ENCODE data around the gene LZTS3. TPM values are rescaled to one million over a fixed set of nuclear protein-coding genes. Genes with fewer than 3 reads are reported as not detected.

The LZTS3 gene
- total RNA-seq, 1 experiment from 2014 or later: 6.4 TPM

DNA sequence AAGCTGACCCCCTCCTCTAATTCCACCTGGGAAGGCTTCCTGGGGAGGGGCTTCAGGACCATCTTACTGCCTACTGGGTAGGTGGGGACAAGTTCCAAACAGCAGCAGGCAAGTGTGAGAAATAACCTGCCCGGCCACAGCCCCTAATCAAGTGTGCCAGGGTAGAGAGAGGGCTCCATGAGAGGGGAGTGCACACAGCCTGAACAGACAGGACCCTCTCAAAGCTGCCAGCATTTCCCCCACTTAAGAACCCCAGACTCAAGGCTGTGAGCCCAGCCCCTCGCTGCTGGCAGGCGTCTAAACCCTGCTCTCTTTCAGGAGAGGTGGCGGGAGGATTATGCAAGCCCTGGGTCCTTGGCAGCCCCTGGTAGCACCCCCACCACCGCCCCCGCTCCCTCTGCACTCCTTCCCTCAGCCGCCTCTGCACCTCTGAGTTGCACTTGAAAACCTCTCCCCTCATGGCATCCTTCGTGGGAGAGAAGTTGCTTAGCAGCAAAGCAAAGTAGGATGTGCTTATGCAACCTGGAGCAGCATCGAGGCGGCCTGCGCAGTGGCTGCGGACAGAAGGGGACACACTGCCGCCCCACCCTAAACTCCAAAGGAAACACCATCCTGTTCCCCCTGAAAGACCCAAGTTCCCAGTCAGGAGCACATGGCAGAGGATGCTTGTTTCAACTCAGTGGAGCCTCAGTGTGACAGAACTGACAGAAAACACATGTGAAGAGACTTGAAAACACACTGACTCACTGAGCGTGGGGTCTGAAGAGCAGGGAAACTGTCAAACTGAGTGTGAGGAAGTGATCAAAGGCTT, 20.7 kb upstream of the LZTS3 start:
- intact Hi-C loops (cut with micrococcal nuclease): no loop called here
- Histone ChIP-seq H3F3A (ENCODE audit: low read length, unreplicated experiment) (no peaks in the 10 kb centered on the region), H3K4me1 (ENCODE audit: insufficient read depth, low read length) (no peaks in the 10 kb centered on the region), H3K27ac (ENCODE audit: low read length) (no peak overlapping the region), H2AFZ (ENCODE audit: low read length) (no peak overlapping the region), H3K9me3 (ENCODE audit: low read length) (no peaks in the 10 kb centered on the region), H3K36me3 (ENCODE audit: low read depth, low read length) (peaks cover 65% of the 10 kb centered on the region), H3K4me2 (ENCODE audit: low read length) (no peak overlapping the region), H3K9ac (ENCODE audit: low read length) (no peak overlapping the region), H3K9me2 (replicated peaks; ENCODE audit: low read length) (no peaks in the 10 kb centered on the region), H4K20me1 (ENCODE audit: low read length) (no peaks in the 10 kb centered on the region), H3K4me3 (ENCODE audit: low read length) (no peak overlapping the region), H3K79me2 (ENCODE audit: low read length) (no peaks in the 10 kb centered on the region), H3K27me3 (ENCODE audit: low read length) (no peaks in the 10 kb centered on the region)
- BruUV-seq (replicated peaks): no TSS peak
- TF ChIP-seq EZH2phosphoT487 (IDR thresholded peaks at IDR 0.05; ENCODE audit: borderline replicate concordance, low read length): no peak
- TF ChIP-seq, protein P1, sequence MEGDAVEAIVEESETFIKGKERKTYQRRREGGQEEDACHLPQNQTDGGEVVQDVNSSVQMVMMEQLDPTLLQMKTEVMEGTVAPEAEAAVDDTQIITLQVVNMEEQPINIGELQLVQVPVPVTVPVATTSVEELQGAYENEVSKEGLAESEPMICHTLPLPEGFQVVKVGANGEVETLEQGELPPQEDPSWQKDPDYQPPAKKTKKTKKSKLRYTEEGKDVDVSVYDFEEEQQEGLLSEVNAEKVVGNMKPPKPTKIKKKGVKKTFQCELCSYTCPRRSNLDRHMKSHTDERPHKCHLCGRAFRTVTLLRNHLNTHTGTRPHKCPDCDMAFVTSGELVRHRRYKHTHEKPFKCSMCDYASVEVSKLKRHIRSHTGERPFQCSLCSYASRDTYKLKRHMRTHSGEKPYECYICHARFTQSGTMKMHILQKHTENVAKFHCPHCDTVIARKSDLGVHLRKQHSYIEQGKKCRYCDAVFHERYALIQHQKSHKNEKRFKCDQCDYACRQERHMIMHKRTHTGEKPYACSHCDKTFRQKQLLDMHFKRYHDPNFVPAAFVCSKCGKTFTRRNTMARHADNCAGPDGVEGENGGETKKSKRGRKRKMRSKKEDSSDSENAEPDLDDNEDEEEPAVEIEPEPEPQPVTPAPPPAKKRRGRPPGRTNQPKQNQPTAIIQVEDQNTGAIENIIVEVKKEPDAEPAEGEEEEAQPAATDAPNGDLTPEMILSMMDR (conservative IDR thresholded peaks at IDR 0.05; ENCODE audit: low read depth, low read length): no peak
- no peak for DNase-seq
- ATAC-seq: no peak
- POLR2A ChIA-PET (ENCODE audit: unreplicated experiment): no interaction called here
- CTCF ChIA-PET: no interaction called here

DNA sequence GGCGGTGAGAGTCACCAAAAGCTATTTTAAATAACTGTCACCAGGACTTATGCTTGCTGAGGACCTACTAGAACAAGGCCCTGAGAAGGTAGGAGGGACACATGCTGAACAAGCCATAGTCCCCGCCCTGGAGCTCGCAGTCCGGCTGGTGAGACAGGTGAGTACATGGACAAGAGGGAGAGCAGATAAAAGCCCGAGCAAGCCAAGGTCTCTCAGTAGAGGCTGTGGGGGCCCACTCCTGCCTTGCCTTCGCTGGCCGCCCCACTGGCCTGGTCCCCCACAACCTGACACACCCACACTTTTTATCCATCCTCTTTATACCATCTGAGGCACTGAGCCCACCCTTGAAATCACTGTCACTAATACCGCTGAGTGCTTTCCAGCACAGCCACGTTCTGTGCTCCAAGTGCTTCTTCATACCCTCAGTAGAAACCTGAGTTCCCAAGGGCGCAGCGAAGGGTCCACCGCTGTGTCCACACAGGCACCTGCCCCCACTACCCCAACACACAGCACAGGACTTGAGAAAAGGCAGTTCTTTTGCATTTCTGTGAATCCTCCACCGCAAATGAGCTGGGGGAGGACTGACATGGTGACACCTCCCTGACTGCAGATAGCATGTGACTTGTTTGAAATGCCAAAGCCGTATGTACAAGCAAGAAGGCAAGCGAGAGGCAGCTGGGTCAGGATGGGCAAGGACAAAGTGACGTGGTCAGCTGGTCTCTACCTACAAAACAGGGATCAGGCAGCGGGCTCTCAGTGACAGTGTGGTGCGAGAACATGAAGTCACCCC, 19.1 kb upstream of the LZTS3 start:
- CTCF ChIA-PET: no interaction called here
- Histone ChIP-seq H3K36me3 (ENCODE audit: low read depth, low read length) (peaks cover 58% of the 10 kb centered on the region), H3K9me3 (ENCODE audit: low read length) (no peaks in the 10 kb centered on the region), H3K79me2 (ENCODE audit: low read length) (no peaks in the 10 kb centered on the region), H3K27me3 (ENCODE audit: low read length) (no peaks in the 10 kb centered on the region), H3K9ac (ENCODE audit: low read length) (no peak overlapping the region), H4K20me1 (ENCODE audit: low read length) (no peaks in the 10 kb centered on the region), H3K4me2 (ENCODE audit: low read length) (no peak overlapping the region), H2AFZ (ENCODE audit: low read length) (no peak overlapping the region), H3K4me3 (ENCODE audit: low read length) (no peak overlapping the region), H3K9me2 (replicated peaks; ENCODE audit: low read length) (no peaks in the 10 kb centered on the region), H3K27ac (ENCODE audit: low read length) (no peak overlapping the region), H3K4me1 (ENCODE audit: insufficient read depth, low read length) (no peaks in the 10 kb centered on the region), H3F3A (ENCODE audit: low read length, unreplicated experiment) (no peaks in the 10 kb centered on the region)
- BruUV-seq (replicated peaks): no TSS peak
- intact Hi-C loops (cut with micrococcal nuclease): no loop called here
- ATAC-seq (no peak), DNase-seq (no peak)
- POLR2A ChIA-PET (ENCODE audit: unreplicated experiment): no interaction called here
- TF ChIP-seq, protein P1 (conservative IDR thresholded peaks at IDR 0.05; ENCODE audit: low read depth, low read length): no peak
- no peak for TF ChIP-seq EZH2 (IDR thresholded peaks at IDR 0.05; ENCODE audit: low read length, unreplicated experiment)
- TF ChIP-seq EZH2phosphoT487 (IDR thresholded peaks at IDR 0.05; ENCODE audit: borderline replicate concordance, low read length): no peak

DNA sequence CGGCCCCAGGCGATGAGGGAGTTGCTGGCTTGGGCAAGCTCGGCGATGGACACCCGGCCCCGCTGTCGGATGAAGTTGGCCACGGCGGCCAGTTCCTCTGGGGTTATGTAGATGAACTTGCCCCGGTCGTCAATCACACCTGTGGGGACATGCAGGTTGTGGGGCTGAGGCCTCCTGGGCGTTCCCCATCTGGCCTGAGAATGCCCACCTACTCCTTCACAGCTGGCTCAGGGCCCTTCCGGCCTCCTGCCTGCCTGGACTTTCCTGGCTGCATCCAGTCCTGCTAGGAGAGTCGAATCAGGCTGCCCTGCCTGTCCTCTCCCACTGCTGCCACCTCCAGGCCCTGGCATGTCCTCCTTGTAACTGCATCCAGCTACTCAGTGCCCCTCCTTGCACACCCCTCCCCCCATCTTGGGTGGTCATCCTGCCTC, 17.3 kb upstream of the LZTS3 start:
- H3K4me3 ChIP-seq (ENCODE audit: low read length): no peak overlapping the region
- CTCF ChIA-PET: no interaction called here
- no peak overlapping the region for H3K27ac ChIP-seq (ENCODE audit: low read length)
- H3K79me2 ChIP-seq (ENCODE audit: low read length): no peaks in the 10 kb centered on the region
- no peaks in the 10 kb centered on the region for H3K9me3 ChIP-seq (ENCODE audit: low read length)
- no TSS peak for BruUV-seq (replicated peaks)
- H3K4me1 ChIP-seq (ENCODE audit: insufficient read depth, low read length): no peaks in the 10 kb centered on the region
- H3K9me2 ChIP-seq (replicated peaks; ENCODE audit: low read length): no peaks in the 10 kb centered on the region
- no peak overlapping the region for H3K4me2 ChIP-seq (ENCODE audit: low read length)
- POLR2A ChIA-PET (ENCODE audit: unreplicated experiment): no interaction called here
- TF ChIP-seq EZH2phosphoT487 (IDR thresholded peaks at IDR 0.05; ENCODE audit: borderline replicate concordance, low read length): no peak
- no peak for TF ChIP-seq EZH2 (IDR thresholded peaks at IDR 0.05; ENCODE audit: low read length, unreplicated experiment)
- TF ChIP-seq, protein P1 (conservative IDR thresholded peaks at IDR 0.05; ENCODE audit: low read depth, low read length): no peak
- no peaks in the 10 kb centered on the region for H4K20me1 ChIP-seq (ENCODE audit: low read length)
- no peak overlapping the region for H2AFZ ChIP-seq (ENCODE audit: low read length)
- intact Hi-C loops (cut with micrococcal nuclease): no loop called here
- peaks cover 46% of the 10 kb centered on the region for H3K36me3 ChIP-seq (ENCODE audit: low read depth, low read length)
- ATAC-seq (no peak), DNase-seq (no peak)
- H3F3A ChIP-seq (ENCODE audit: low read length, unreplicated experiment): no peaks in the 10 kb centered on the region
- no peaks in the 10 kb centered on the region for H3K27me3 ChIP-seq (ENCODE audit: low read length)
- H3K9ac ChIP-seq (ENCODE audit: low read length): no peak overlapping the region
